Activated CD8-positive, alpha-beta memory T cell treated with anti-CD3 and anti-CD28 coated beads for 4 hours (primary cell): Measurements from ENCODE around the gene DEF6.

Source experiments
- DNase-seq, 2 donors: peaks; one replicate each; pipeline ENCODE4 v3.0.0-alpha.2; 2020; ENCODE audit warnings: low read depth in 2 of 2

Gene DEF6

GRCh38 chr6:35297601-35298481 lies at the start of gene DEF6:
Gene DEF6, plus strand, starts transcription at chr6:35297818. Its CDS starts 39 bp downstream, at chr6:35297857.
- DNase-seq = peak; percentile 78 to 81

- no peak for DNase-seq
Observed at GRCh38 chr6:35248300-35248699, 49.3 kb upstream of the DEF6 start.

GRCh38 chr6:35248965-35249364 lies 48.7 kb upstream of the DEF6 start:
- DNase-seq = no peak

GRCh38 chr6:35251949-35252348 lies 45.7 kb upstream of the DEF6 start:
- no peak for DNase-seq

GRCh38 chr6:35253249-35253648 lies 44.4 kb upstream of the DEF6 start:
- no peak for DNase-seq

GRCh38 chr6:35258336-35258735 lies 39.3 kb upstream of the DEF6 start:
- no peak for DNase-seq

GRCh38 chr6:35258858-35259193 lies 38.8 kb upstream of the DEF6 start:
- peak in 1 of 2 donors; percentile 8 for DNase-seq

- DNase-seq = peak; percentile 76 to 82
Observed at GRCh38 chr6:35259194-35259947, 38.2 kb upstream of the DEF6 start, which contains the start of gene ZNF76. Gene ZNF76, plus strand, starts transcription at chr6:35259735. Its CDS starts 21,417 bp downstream, at chr6:35281152.

GRCh38 chr6:35259948-35260590 lies 37.5 kb upstream of the DEF6 start:
- DNase-seq = peak; percentile 63 to 71

- DNase-seq = no peak
Observed at GRCh38 chr6:35260591-35261570, 36.7 kb upstream of the DEF6 start.

GRCh38 chr6:35262596-35262995 lies 35.0 kb upstream of the DEF6 start:
- no peak for DNase-seq

GRCh38 chr6:35264550-35265274 lies 32.9 kb upstream of the DEF6 start:
- no peak for DNase-seq

- DNase-seq = no peak
Observed at GRCh38 chr6:35265523-35265922, 32.1 kb upstream of the DEF6 start.

- no peak for DNase-seq
Observed at GRCh38 chr6:35267446-35267845, 30.2 kb upstream of the DEF6 start.

GRCh38 chr6:35267897-35268296 lies 29.7 kb upstream of the DEF6 start:
- DNase-seq = no peak

- DNase-seq = no peak
Observed at GRCh38 chr6:35272005-35272404, 25.6 kb upstream of the DEF6 start.

- DNase-seq = no peak
Observed at GRCh38 chr6:35273822-35274559, 23.6 kb upstream of the DEF6 start.

GRCh38 chr6:35275744-35276260 lies 21.8 kb upstream of the DEF6 start:
- no peak for DNase-seq

- no peak for DNase-seq
Observed at GRCh38 chr6:35278708-35279107, 18.9 kb upstream of the DEF6 start.

GRCh38 chr6:35280903-35281302 lies 16.7 kb upstream of the DEF6 start:
- DNase-seq = no peak
